ENCODE data around the gene GALNT10. TPM values are rescaled to one million over a fixed set of nuclear protein-coding genes. Genes with fewer than 3 reads are reported as not detected.

The GALNT10 gene
- total RNA-seq, 1 donor from 2014 or later, result 10.2 TPM

DNA sequence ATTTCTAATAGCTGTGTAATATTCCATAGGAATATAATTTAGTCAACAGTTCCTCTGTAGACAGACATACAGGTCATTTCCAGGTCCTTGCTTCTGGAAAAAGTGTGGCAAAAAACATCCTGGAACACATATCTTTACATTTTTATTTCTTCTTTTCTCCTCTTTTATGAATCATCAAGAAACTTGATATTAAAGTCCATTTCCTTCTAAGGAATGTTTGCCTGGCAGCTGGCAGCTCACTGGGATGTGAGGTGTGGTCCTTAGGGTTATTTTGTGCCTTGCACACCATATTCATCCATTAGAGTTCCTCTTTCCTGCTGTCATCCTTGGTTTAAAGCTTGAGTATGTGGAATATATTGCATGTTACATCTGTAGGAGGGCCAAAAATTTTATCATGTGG, 122.0 kb downstream of the GALNT10 start:
- no peaks in the 10 kb centered on the region for H3F3A ChIP-seq (ENCODE audit: low read depth)
- no peaks in the 10 kb centered on the region for H4K20me1 ChIP-seq (ENCODE audit: low read depth)
- no peak overlapping the region for H3K4me3 Mint-ChIP-seq
- TF ChIP-seq, protein P1, sequence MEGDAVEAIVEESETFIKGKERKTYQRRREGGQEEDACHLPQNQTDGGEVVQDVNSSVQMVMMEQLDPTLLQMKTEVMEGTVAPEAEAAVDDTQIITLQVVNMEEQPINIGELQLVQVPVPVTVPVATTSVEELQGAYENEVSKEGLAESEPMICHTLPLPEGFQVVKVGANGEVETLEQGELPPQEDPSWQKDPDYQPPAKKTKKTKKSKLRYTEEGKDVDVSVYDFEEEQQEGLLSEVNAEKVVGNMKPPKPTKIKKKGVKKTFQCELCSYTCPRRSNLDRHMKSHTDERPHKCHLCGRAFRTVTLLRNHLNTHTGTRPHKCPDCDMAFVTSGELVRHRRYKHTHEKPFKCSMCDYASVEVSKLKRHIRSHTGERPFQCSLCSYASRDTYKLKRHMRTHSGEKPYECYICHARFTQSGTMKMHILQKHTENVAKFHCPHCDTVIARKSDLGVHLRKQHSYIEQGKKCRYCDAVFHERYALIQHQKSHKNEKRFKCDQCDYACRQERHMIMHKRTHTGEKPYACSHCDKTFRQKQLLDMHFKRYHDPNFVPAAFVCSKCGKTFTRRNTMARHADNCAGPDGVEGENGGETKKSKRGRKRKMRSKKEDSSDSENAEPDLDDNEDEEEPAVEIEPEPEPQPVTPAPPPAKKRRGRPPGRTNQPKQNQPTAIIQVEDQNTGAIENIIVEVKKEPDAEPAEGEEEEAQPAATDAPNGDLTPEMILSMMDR (IDR thresholded peaks at IDR 0.05), result no peak
- TF ChIP-seq EZH2 (IDR thresholded peaks at IDR 0.05) (no peak), EZH2phosphoT487 (IDR thresholded peaks at IDR 0.05) (no peak)
- H2AFZ ChIP-seq (replicated peaks), result no peak overlapping the region
- H3K27me3 ChIP-seq, result no peaks in the 10 kb centered on the region
- H3K9me3 ChIP-seq (ENCODE audit: low read depth), result no peaks in the 10 kb centered on the region
- H3K9me3 Mint-ChIP-seq, result no peaks in the 10 kb centered on the region
- no peaks in the 10 kb centered on the region for H3K4me1 ChIP-seq
- H3K36me3 Mint-ChIP-seq, result no peaks in the 10 kb centered on the region
- H3K4me1 Mint-ChIP-seq, result no peaks in the 10 kb centered on the region
- H3K36me3 ChIP-seq, result no peaks in the 10 kb centered on the region
- DNase-seq (ENCODE audit: low spot score), result no peak
- H3K79me2 ChIP-seq (ENCODE audit: low read depth), result no peaks in the 10 kb centered on the region
- no peak overlapping the region for H3K4me3 ChIP-seq
- H3K27ac ChIP-seq, result no peak overlapping the region
- no peak overlapping the region for H3K9ac ChIP-seq
- no peak overlapping the region for H3K4me2 ChIP-seq
- no peak overlapping the region for H3K27ac Mint-ChIP-seq
- H3K27me3 Mint-ChIP-seq (ENCODE audit: insufficient read depth, low read depth), result peaks cover 6% of the 10 kb centered on the region

DNA sequence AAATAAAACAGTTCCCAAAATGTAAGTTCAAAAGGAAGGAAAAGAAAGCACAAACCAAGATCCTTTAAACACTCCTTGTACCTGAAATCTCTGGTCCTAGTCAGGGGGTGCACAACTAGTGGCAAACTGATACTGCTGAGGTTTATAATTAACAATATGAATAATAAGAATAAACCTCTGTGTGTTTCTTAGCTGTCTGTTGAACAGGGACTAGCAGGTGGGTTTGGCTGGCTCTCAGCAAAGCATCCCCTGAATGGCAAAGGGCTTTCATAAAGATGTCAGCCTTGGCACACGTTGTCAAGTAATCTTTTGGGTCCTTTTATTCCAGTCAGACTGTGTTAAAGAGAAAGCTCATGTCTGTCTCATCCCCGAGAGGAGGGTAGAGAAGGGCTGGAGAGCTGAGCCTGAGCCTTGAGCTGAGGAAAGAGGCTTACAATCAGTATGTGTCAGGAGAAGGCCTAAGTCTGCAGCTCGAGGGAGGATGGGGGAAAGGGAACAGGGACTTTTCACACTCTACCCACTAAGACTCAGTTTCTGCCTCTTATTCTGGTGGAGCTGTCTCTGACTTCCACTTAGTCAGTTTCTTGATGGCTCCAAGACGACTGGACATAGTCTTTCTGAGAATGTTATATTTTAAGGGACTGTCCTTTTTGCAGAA, 123.0 kb downstream of the GALNT10 start:
- H3K4me1 ChIP-seq, result no peaks in the 10 kb centered on the region
- H3K4me3 ChIP-seq, result no peak overlapping the region
- no peaks in the 10 kb centered on the region for H3K4me1 Mint-ChIP-seq
- no peaks in the 10 kb centered on the region for H3K36me3 ChIP-seq
- no peaks in the 10 kb centered on the region for H3F3A ChIP-seq (ENCODE audit: low read depth)
- no peaks in the 10 kb centered on the region for H3K9me3 Mint-ChIP-seq
- H3K79me2 ChIP-seq (ENCODE audit: low read depth), result no peaks in the 10 kb centered on the region
- H2AFZ ChIP-seq (replicated peaks), result no peak overlapping the region
- H3K27ac ChIP-seq, result no peak overlapping the region
- no peak overlapping the region for H3K9ac ChIP-seq
- no peaks in the 10 kb centered on the region for H4K20me1 ChIP-seq (ENCODE audit: low read depth)
- H3K9me3 ChIP-seq (ENCODE audit: low read depth), result no peaks in the 10 kb centered on the region
- no peak for TF ChIP-seq EZH2 (IDR thresholded peaks at IDR 0.05)
- TF ChIP-seq, protein P1 (IDR thresholded peaks at IDR 0.05), result no peak
- no peak for TF ChIP-seq EZH2phosphoT487 (IDR thresholded peaks at IDR 0.05)
- no peak overlapping the region for H3K4me2 ChIP-seq
- DNase-seq (ENCODE audit: low spot score), result no peak
- H3K27me3 ChIP-seq, result no peaks in the 10 kb centered on the region
- no peak overlapping the region for H3K4me3 Mint-ChIP-seq
- H3K27me3 Mint-ChIP-seq (ENCODE audit: insufficient read depth, low read depth), result peaks cover 4% of the 10 kb centered on the region
- H3K36me3 Mint-ChIP-seq, result no peaks in the 10 kb centered on the region
- H3K27ac Mint-ChIP-seq, result no peak overlapping the region

DNA sequence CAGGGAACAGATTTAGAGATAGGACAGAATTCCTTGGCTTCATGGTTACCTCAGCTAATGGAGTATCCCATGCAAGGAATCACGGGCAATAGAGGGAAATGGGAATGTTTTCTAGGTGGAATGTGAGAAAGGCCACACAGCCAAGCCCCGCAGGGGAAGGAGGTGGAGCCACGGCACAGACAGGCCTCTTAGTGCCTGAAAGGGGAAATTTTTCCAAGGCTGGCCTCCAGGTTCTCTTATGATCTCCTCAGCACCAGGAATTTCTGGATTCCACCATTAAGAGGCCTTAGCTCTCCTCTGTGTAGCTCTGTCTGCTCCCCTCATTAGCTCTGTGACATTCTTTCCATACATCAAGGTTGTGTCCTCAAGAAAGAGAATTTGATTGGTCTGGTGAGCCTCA, 124.7 kb downstream of the GALNT10 start:
- Mint-ChIP-seq H3K4me3 (no peak overlapping the region), H3K27ac (no peak overlapping the region), H3K36me3 (no peaks in the 10 kb centered on the region), H3K27me3 (ENCODE audit: insufficient read depth, low read depth) (peaks cover 7% of the 10 kb centered on the region), H3K4me1 (peaks cover 14% of the 10 kb centered on the region), H3K9me3 (no peaks in the 10 kb centered on the region)
- Histone ChIP-seq H3K4me1 (peaks cover 16% of the 10 kb centered on the region), H3K79me2 (ENCODE audit: low read depth) (no peaks in the 10 kb centered on the region), H3K4me2 (no peak overlapping the region), H3K27ac (no peak overlapping the region), H3K4me3 (no peak overlapping the region), H3K9ac (no peak overlapping the region), H3K9me3 (ENCODE audit: low read depth) (no peaks in the 10 kb centered on the region), H2AFZ (replicated peaks) (no peak overlapping the region), H4K20me1 (ENCODE audit: low read depth) (no peaks in the 10 kb centered on the region), H3K27me3 (no peaks in the 10 kb centered on the region), H3K36me3 (no peaks in the 10 kb centered on the region), H3F3A (ENCODE audit: low read depth) (peaks cover 7% of the 10 kb centered on the region)
- DNase-seq (ENCODE audit: low spot score), result no peak
- TF ChIP-seq, protein P1 (IDR thresholded peaks at IDR 0.05), result no peak
- no peak for TF ChIP-seq EZH2phosphoT487 (IDR thresholded peaks at IDR 0.05)
- TF ChIP-seq EZH2 (IDR thresholded peaks at IDR 0.05), result no peak
